B cell (primary cell): ENCODE data around the gene DNAJC7.

Experiments
- EZH2 ChIP-seq: IDR thresholded peaks from 2 replicates; pipeline ENCODE4 v1.6.1; 2012; ENCODE audit warnings: borderline replicate concordance, low read depth, mild to moderate bottlenecking, moderate library complexity, low read length; ENCODE audit not compliant: insufficient read depth, poor library complexity, severe bottlenecking
- TF ChIP-seq, protein P1 (sequence below): fragments of 200-600 bp; IDR thresholded peaks from one replicate; pipeline ENCODE4 v1.8.0; 2022; ENCODE audit warnings: antibody characterized with exemption, mild to moderate bottlenecking

DNA sequence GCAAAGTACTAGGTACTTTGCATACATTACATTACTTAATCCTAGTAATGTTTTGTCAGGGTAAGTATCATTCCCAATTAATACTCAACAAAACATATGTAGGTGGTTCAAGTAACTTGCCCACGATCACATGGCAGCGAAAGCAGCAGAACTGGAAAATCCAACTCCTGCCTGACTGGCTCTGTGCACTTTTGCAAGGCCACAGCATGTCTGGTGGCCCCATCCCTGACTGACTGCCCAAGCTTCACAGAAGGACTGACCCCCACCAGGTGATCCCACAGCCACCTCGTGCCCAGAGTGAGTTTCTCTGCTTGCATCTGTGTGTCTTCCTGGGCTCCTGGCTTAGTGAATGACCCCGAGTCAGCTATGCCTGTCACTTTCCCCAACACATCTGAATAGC is 39.2 kb downstream of the DNAJC7 start:
- TF ChIP-seq, protein P1, sequence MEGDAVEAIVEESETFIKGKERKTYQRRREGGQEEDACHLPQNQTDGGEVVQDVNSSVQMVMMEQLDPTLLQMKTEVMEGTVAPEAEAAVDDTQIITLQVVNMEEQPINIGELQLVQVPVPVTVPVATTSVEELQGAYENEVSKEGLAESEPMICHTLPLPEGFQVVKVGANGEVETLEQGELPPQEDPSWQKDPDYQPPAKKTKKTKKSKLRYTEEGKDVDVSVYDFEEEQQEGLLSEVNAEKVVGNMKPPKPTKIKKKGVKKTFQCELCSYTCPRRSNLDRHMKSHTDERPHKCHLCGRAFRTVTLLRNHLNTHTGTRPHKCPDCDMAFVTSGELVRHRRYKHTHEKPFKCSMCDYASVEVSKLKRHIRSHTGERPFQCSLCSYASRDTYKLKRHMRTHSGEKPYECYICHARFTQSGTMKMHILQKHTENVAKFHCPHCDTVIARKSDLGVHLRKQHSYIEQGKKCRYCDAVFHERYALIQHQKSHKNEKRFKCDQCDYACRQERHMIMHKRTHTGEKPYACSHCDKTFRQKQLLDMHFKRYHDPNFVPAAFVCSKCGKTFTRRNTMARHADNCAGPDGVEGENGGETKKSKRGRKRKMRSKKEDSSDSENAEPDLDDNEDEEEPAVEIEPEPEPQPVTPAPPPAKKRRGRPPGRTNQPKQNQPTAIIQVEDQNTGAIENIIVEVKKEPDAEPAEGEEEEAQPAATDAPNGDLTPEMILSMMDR, result no peak
- no peak for TF ChIP-seq EZH2
